ENCODE measurements around the gene SLC29A4. TPM values are rescaled to one million over a fixed set of nuclear protein-coding genes. Genes with fewer than 3 reads are reported as not detected.
"Not testable (repeated sequence)": the region's sequence is repeated elsewhere in the genome, so short reads cannot be mapped to it uniquely, and the experiment has no call there.

Gene SLC29A4
- total and polyA plus RNA-seq, 2 of the 4 experiments (the other 2 are of a cell fraction): 2.3 to 7.6 TPM

GRCh38 chr7:5279734-5280133, 3.0 kb upstream of the SLC29A4 start:
- H3K18ac ChIP-seq (ENCODE audit: low read depth, low read length): no peak overlapping the region
- H4K20me1 ChIP-seq (ENCODE audit: insufficient read depth, low read length): no peaks in the 10 kb centered on the region
- TF ChIP-seq FOS (IDR thresholded peaks at IDR 0.05; ENCODE audit: low read depth, low read length): no peak
- no peak for TF ChIP-seq POLR2A (IDR thresholded peaks at IDR 0.05; ENCODE audit: low read depth, low read length)
- no peak for TF ChIP-seq MAFK (IDR thresholded peaks at IDR 0.05; ENCODE audit: low read depth, low read length)
- no peak overlapping the region for H3K4ac ChIP-seq (ENCODE audit: low read depth, low read length)
- no peak overlapping the region for H2AFZ ChIP-seq (replicated peaks; ENCODE audit: low read length, poor library complexity)
- H2BK5ac ChIP-seq (ENCODE audit: low read depth, low read length, poor library complexity, severe bottlenecking): no peak overlapping the region
- ATAC-seq (ENCODE audit: low read depth): no peak
- CTCF ChIA-PET: interaction anchor here (0.6 kb wide), 1 partner anchor 63 kb away, joined by 3 read pairs; no protein-coding TSS in a partner anchor
- no peaks in the 10 kb centered on the region for H3K9me3 ChIP-seq (ENCODE audit: control insufficient read depth, insufficient read depth, low read length)
- no peak overlapping the region for H2BK15ac ChIP-seq (ENCODE audit: low read depth, low read length)
- intact Hi-C loops (cut with micrococcal nuclease): no loop called here
- H4K8ac ChIP-seq (ENCODE audit: low read depth in 2 of 2, low read length in 2 of 2): no peak overlapping the region
- no peak overlapping the region for H3K4me2 ChIP-seq (ENCODE audit: low read depth, low read length)
- peaks cover 7% of the 10 kb centered on the region for H3K27me3 ChIP-seq (ENCODE audit: control insufficient read depth, insufficient read depth, low read length)
- no peak overlapping the region for H2BK20ac ChIP-seq (ENCODE audit: low read depth, low read length)
- no peaks in the 10 kb centered on the region for H3K4me1 ChIP-seq (ENCODE audit: control insufficient read depth, insufficient read depth, low read length)
- no TSS peak for BruUV-seq (replicated peaks)
- in situ Hi-C loops (cut with MboI; ENCODE audit: low sequenced_read_pairs): no loop called here
- H4K5ac ChIP-seq (ENCODE audit: low read depth, low read length): no peak overlapping the region
- WGBS, 2 experiments (ENCODE audit: extremely low coverage in 2 of 2, insufficient read length in 1 of 2): 100% methylated on average over 1 of the region's 4 CpGs; no CpG with 5 or more reads in 1 of the 2 experiments
- DNase-seq: no peak
- H2AK9ac ChIP-seq (replicated peaks; ENCODE audit: low read depth, low read length, poor library complexity): no peak overlapping the region
- H2AK5ac ChIP-seq (ENCODE audit: low read depth, low read length): no peak overlapping the region
- no peaks in the 10 kb centered on the region for H3K79me1 ChIP-seq (ENCODE audit: low read depth in 1 of 2, low read length in 2 of 2)
- no peak overlapping the region for H3K23ac ChIP-seq (ENCODE audit: low read depth, low read length)
- H3K4me3 ChIP-seq (ENCODE audit: insufficient read depth, low read depth, low read length): no peak overlapping the region
- no peak overlapping the region for H3K14ac ChIP-seq (replicated peaks; ENCODE audit: low read depth, low read length)
- no peak overlapping the region for H2BK120ac ChIP-seq (ENCODE audit: low read depth, low read length)
- no peak overlapping the region for H3K27ac ChIP-seq (ENCODE audit: insufficient read depth, low read length)
- no peak overlapping the region for H3K56ac ChIP-seq (ENCODE audit: extremely low read depth, insufficient read depth, low read length)
- no peak overlapping the region for H3K9ac ChIP-seq (ENCODE audit: low read depth, low read length)
- no peaks in the 10 kb centered on the region for H3K36me3 ChIP-seq (ENCODE audit: control insufficient read depth, insufficient read depth, low read length)
- POLR2A ChIA-PET (ENCODE audit: unreplicated experiment): no interaction called here
- dilution Hi-C loops (cut with HindIII; ENCODE audit: low sequenced_read_pairs, unreplicated experiment): no loop called here
- H3K9me1 ChIP-seq (ENCODE audit: insufficient read depth, low read length): no peaks in the 10 kb centered on the region
- no peak overlapping the region for H4K91ac ChIP-seq (ENCODE audit: insufficient read depth, low read depth, low read length)

- H3K36me3 ChIP-seq (ENCODE audit: control insufficient read depth, insufficient read depth, low read length); ATAC-seq (ENCODE audit: low read depth): not testable (repeated sequence)
These were observed 894 bp upstream of the SLC29A4 start for GRCh38 chr7:5281598-5282500.

More at GRCh38 chr7:5281598-5282500, 894 bp upstream of the SLC29A4 start:
- H3K27ac ChIP-seq (ENCODE audit: insufficient read depth, low read length); H4K20me1 ChIP-seq (ENCODE audit: insufficient read depth, low read length); H3K9me1 ChIP-seq (ENCODE audit: insufficient read depth, low read length); CTCF ChIA-PET; H2AK9ac ChIP-seq (replicated peaks; ENCODE audit: low read depth, low read length, poor library complexity); H2BK20ac ChIP-seq (ENCODE audit: low read depth, low read length); H3K18ac ChIP-seq (ENCODE audit: low read depth, low read length); H3K9ac ChIP-seq (ENCODE audit: low read depth, low read length); intact Hi-C loops (cut with micrococcal nuclease); H3K27me3 ChIP-seq (ENCODE audit: control insufficient read depth, insufficient read depth, low read length); in situ Hi-C loops (cut with MboI; ENCODE audit: low sequenced_read_pairs); H3K56ac ChIP-seq (ENCODE audit: extremely low read depth, insufficient read depth, low read length); dilution Hi-C loops (cut with HindIII; ENCODE audit: low sequenced_read_pairs, unreplicated experiment); H2AFZ ChIP-seq (replicated peaks; ENCODE audit: low read length, poor library complexity); POLR2A ChIA-PET (ENCODE audit: unreplicated experiment); DNase-seq; H3K4me2 ChIP-seq (ENCODE audit: low read depth, low read length); H3K23ac ChIP-seq (ENCODE audit: low read depth, low read length); H2AK5ac ChIP-seq (ENCODE audit: low read depth, low read length); H2BK120ac ChIP-seq (ENCODE audit: low read depth, low read length); BruUV-seq (replicated peaks); H2BK5ac ChIP-seq (ENCODE audit: low read depth, low read length, poor library complexity, severe bottlenecking); H3K9me3 ChIP-seq (ENCODE audit: control insufficient read depth, insufficient read depth, low read length); H3K4me3 ChIP-seq (ENCODE audit: insufficient read depth, low read depth, low read length); H4K5ac ChIP-seq (ENCODE audit: low read depth, low read length); H3K4ac ChIP-seq (ENCODE audit: low read depth, low read length); H3K79me1 ChIP-seq (ENCODE audit: low read depth in 1 of 2, low read length in 2 of 2); H4K8ac ChIP-seq (ENCODE audit: low read depth in 2 of 2, low read length in 2 of 2); H3K14ac ChIP-seq (replicated peaks; ENCODE audit: low read depth, low read length); H4K91ac ChIP-seq (ENCODE audit: insufficient read depth, low read depth, low read length); H3K4me1 ChIP-seq (ENCODE audit: control insufficient read depth, insufficient read depth, low read length); H2BK15ac ChIP-seq (ENCODE audit: low read depth, low read length): not testable (repeated sequence)
- no CpG with 5 or more reads among the region's 19 CpGs for WGBS, 2 experiments (ENCODE audit: extremely low coverage in 2 of 2, insufficient read length in 1 of 2)
